Measurements from ENCODE around the gene GALNT2. TPM values are rescaled to one million over a fixed set of nuclear protein-coding genes. Genes with fewer than 3 reads are reported as not detected.

GALNT2 gene
- total RNA-seq, 2 experiments from 2014 or later: 59.8 to 62.4 TPM

DNA sequence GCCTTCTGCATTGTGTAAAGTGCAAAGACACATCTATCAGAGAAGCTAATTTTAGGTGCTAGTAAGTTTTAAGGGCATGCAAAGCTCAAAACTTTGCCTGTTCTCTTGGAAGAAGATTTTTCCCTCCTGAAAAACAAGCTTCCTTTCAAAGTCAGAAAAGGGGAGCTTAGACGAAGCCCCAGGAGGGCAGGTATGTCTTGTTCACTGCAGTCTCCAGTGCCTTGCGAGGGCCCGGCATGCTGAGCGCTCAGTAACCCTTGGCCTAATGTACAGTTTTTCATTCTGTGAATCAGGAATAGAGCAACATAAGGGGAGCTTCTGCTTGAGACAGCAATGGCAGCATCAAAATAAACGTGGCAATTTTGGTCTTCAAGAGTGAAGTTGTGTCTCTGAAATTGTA lies 35.0 kb downstream of the GALNT2 start:
- H3K27ac Mint-ChIP-seq: no peak overlapping the region
- no peak for DNase-seq
- intact Hi-C loops (cut with micrococcal nuclease): no loop called here
- CTCF ChIA-PET: interaction anchor here (1.0 kb wide), 1 partner anchor 441 kb away, joined by 3 read pairs; no protein-coding TSS in a partner anchor
- H3K27me3 Mint-ChIP-seq (ENCODE audit: low read depth): no peaks in the 10 kb centered on the region
- H3K36me3 Mint-ChIP-seq (ENCODE audit: low read depth): peaks cover 11% of the 10 kb centered on the region
- H3K4me1 Mint-ChIP-seq (ENCODE audit: low read depth): peaks cover 60% of the 10 kb centered on the region
- no peak overlapping the region for H3K4me3 Mint-ChIP-seq
- peaks cover 2% of the 10 kb centered on the region for H3K9me3 Mint-ChIP-seq

- H3K4me3 Mint-ChIP-seq: no peak overlapping the region
- H3K9me3 Mint-ChIP-seq: no peaks in the 10 kb centered on the region
- peaks cover 10% of the 10 kb centered on the region for H3K36me3 Mint-ChIP-seq (ENCODE audit: low read depth)
- no peaks in the 10 kb centered on the region for H3K27me3 Mint-ChIP-seq (ENCODE audit: low read depth)
- CTCF ChIA-PET: interaction anchor here (1.0 kb wide), 1 partner anchor 441 kb away, joined by 3 read pairs; no protein-coding TSS in a partner anchor
- intact Hi-C loops (cut with micrococcal nuclease): no loop called here
- DNase-seq: no peak
- peaks cover 64% of the 10 kb centered on the region for H3K4me1 Mint-ChIP-seq (ENCODE audit: low read depth)
- H3K27ac Mint-ChIP-seq: no peak overlapping the region
Measured at GRCh38 chr1:230102472-230102871, 35.4 kb downstream of the GALNT2 start.

GRCh38 chr1:230103306-230104173 lies 36.5 kb downstream of the GALNT2 start:
- intact Hi-C loops (cut with micrococcal nuclease): loop anchor here (1.0 kb wide), 5 partner anchors 19 to 662 kb away; no protein-coding TSS in a partner anchor
- Mint-ChIP-seq H3K36me3 (ENCODE audit: low read depth) (peaks cover 12% of the 10 kb centered on the region), H3K27me3 (ENCODE audit: low read depth) (no peaks in the 10 kb centered on the region), H3K4me1 (ENCODE audit: low read depth) (peaks cover 75% of the 10 kb centered on the region), H3K27ac (peak overlapping the region; percentile 89), H3K4me3 (peak overlapping the region; percentile 22), H3K9me3 (no peaks in the 10 kb centered on the region)
- no peak for DNase-seq
- CTCF ChIA-PET: interaction anchor here (0.6 to 2.3 kb wide), 7 partner anchors 19 to 128 kb away, joined by 3 to 8 read pairs (median 6); no protein-coding TSS in a partner anchor

DNA sequence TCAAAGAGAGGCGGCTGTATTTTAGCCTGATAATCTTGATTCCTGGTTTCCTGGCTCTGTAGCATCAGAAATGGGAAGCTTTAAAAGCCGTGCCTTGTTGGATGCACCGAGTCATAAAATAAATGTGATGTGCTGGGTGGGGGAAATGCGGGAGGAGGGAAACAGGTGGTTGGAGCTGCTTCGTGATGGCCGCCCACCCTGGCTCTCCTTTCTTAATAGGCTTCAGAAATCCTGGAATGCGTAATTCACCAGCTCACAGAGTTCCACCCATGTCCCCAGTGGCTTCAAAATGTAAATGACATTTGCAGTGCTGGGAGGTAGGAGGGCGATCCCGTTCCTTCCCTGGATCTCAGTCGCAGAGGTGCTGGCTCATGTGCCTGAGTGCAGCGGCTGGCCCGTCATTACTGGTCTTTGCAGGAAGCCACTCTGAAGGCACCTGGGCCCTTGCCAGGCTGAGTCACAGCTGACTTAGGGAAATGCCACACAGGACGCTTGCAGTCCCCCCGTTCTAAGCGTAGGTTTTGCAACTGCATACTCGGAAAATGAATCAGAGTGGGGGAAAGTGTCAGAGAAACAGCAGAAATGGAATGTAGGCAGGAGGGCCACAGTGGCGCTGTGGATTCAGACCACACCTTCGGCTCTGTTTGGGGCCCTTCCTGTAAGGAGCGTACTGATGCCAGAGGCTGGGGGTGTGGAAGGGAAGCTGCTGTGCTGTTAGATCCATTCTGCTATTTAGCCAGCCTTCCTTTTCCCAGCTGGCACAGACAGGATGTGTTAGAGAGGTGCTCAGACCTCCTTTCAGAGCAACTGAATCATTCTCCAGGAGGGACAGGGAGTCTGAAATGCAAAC lies 37.6 kb downstream of the GALNT2 start:
- peak overlapping the region; percentile 56 for H3K4me3 Mint-ChIP-seq
- H3K4me1 Mint-ChIP-seq (ENCODE audit: low read depth): peaks cover 86% of the 10 kb centered on the region
- peak; percentile 97 for DNase-seq
- CTCF ChIA-PET: interaction anchor here (0.7 to 2.3 kb wide), 6 partner anchors 18 to 127 kb away, joined by 3 to 8 read pairs (median 6); no protein-coding TSS in a partner anchor
- no peaks in the 10 kb centered on the region for H3K9me3 Mint-ChIP-seq
- H3K27ac Mint-ChIP-seq: peak overlapping the region; percentile 89
- H3K27me3 Mint-ChIP-seq (ENCODE audit: low read depth): no peaks in the 10 kb centered on the region
- intact Hi-C loops (cut with micrococcal nuclease): loop anchor here (1.0 to 5.0 kb wide), 7 partner anchors 20 to 663 kb away; partner anchors contain the start of genes ABCB10 and GALNT2
- peaks cover 9% of the 10 kb centered on the region for H3K36me3 Mint-ChIP-seq (ENCODE audit: low read depth)

- Mint-ChIP-seq H3K4me1 (ENCODE audit: low read depth) (peaks cover 93% of the 10 kb centered on the region), H3K27ac (peak overlapping the region; percentile 89), H3K36me3 (ENCODE audit: low read depth) (peaks cover 9% of the 10 kb centered on the region), H3K9me3 (no peaks in the 10 kb centered on the region), H3K27me3 (ENCODE audit: low read depth) (no peaks in the 10 kb centered on the region), H3K4me3 (peak overlapping the region; percentile 56)
- intact Hi-C loops (cut with micrococcal nuclease): loop anchor here (1.0 to 5.0 kb wide), 2 partner anchors 38 to 548 kb away; partner anchors contain the start of genes ABCB10 and GALNT2
- CTCF ChIA-PET: interaction anchor here (1.7 to 2.3 kb wide), 2 partner anchors 17 to 62 kb away, joined by 7 to 8 read pairs; no protein-coding TSS in a partner anchor
- no peak for DNase-seq
Measured at GRCh38 chr1:230105245-230105753, 38.3 kb downstream of the GALNT2 start.

- CTCF ChIA-PET: interaction anchor here (0.6 kb wide), 1 partner anchor 588 kb away, joined by 3 read pairs; no protein-coding TSS in a partner anchor
- peaks cover 99% of the 10 kb centered on the region for H3K4me1 Mint-ChIP-seq (ENCODE audit: low read depth)
- intact Hi-C loops (cut with micrococcal nuclease): loop anchor here (1.0 to 5.0 kb wide), 2 partner anchors 39 to 549 kb away; partner anchors contain the start of genes ABCB10 and GALNT2
- peak overlapping the region; percentile 89 for H3K27ac Mint-ChIP-seq
- peaks cover 9% of the 10 kb centered on the region for H3K36me3 Mint-ChIP-seq (ENCODE audit: low read depth)
- DNase-seq: peak; percentile 26
- H3K4me3 Mint-ChIP-seq: peak overlapping the region; percentile 56
- H3K27me3 Mint-ChIP-seq (ENCODE audit: low read depth): no peaks in the 10 kb centered on the region
- H3K9me3 Mint-ChIP-seq: no peaks in the 10 kb centered on the region
Measured at GRCh38 chr1:230105754-230106625, 39.0 kb downstream of the GALNT2 start.

- intact Hi-C loops (cut with micrococcal nuclease): loop anchor here (5.0 kb wide), 1 partner anchor 551 kb away; the partner anchor contains the start of gene ABCB10
- CTCF ChIA-PET: interaction anchor here (0.6 to 1.2 kb wide), 3 partner anchors 13 to 160 kb away, joined by 3 to 5 read pairs (median 3); partner anchors contain the start of gene GALNT2
- Mint-ChIP-seq H3K27ac (no peak overlapping the region), H3K36me3 (ENCODE audit: low read depth) (peaks cover 14% of the 10 kb centered on the region), H3K4me3 (no peak overlapping the region), H3K4me1 (ENCODE audit: low read depth) (peaks cover 99% of the 10 kb centered on the region), H3K9me3 (no peaks in the 10 kb centered on the region), H3K27me3 (ENCODE audit: low read depth) (no peaks in the 10 kb centered on the region)
- DNase-seq: no peak
Measured at GRCh38 chr1:230107941-230108340, 40.9 kb downstream of the GALNT2 start.

DNA sequence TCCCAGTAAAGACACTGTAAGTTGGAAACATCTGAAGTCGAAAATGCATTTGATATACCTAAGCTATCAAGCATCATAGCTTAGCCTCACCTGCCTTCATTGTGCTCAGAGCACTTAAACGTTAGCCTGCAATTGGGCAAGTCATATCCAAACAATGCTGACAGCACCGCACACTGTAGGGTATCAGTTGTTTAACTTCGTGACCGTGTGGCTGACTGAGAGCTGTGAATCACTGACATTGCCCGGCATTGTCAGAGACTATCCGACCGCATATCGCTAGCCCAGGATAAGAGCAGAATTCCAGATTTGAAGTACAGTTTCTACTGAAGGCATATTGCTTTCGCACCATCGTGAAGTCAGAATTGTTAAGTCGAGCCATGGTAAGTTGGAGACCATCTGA lies 41.5 kb downstream of the GALNT2 start:
- H3K27me3 Mint-ChIP-seq (ENCODE audit: low read depth): no peaks in the 10 kb centered on the region
- CTCF ChIA-PET: interaction anchor here (0.6 to 1.2 kb wide), 4 partner anchors 12 to 160 kb away, joined by 3 to 5 read pairs (median 3); partner anchors contain the start of gene GALNT2
- peaks cover 99% of the 10 kb centered on the region for H3K4me1 Mint-ChIP-seq (ENCODE audit: low read depth)
- H3K27ac Mint-ChIP-seq: peak overlapping the region; percentile 95
- no peak overlapping the region for H3K4me3 Mint-ChIP-seq
- peak; percentile 40 for DNase-seq
- intact Hi-C loops (cut with micrococcal nuclease): loop anchor here (5.0 kb wide), 1 partner anchor 551 kb away; the partner anchor contains the start of gene ABCB10
- H3K9me3 Mint-ChIP-seq: no peaks in the 10 kb centered on the region
- H3K36me3 Mint-ChIP-seq (ENCODE audit: low read depth): peaks cover 17% of the 10 kb centered on the region

- peaks cover 22% of the 10 kb centered on the region for H3K36me3 Mint-ChIP-seq (ENCODE audit: low read depth)
- peak overlapping the region; percentile 95 for H3K27ac Mint-ChIP-seq
- no peaks in the 10 kb centered on the region for H3K9me3 Mint-ChIP-seq
- intact Hi-C loops (cut with micrococcal nuclease): loop anchor here (5.0 kb wide), 1 partner anchor 552 kb away; the partner anchor contains the start of gene ABCB10
- peak overlapping the region; percentile 27 for H3K4me3 Mint-ChIP-seq
- peaks cover 97% of the 10 kb centered on the region for H3K4me1 Mint-ChIP-seq (ENCODE audit: low read depth)
- H3K27me3 Mint-ChIP-seq (ENCODE audit: low read depth): no peaks in the 10 kb centered on the region
- CTCF ChIA-PET: interaction anchor here (1.0 to 3.5 kb wide), 10 partner anchors 12 to 78 kb away, joined by 3 to 15 read pairs (median 5); partner anchors contain the start of gene GALNT2
- no peak for DNase-seq
Measured at GRCh38 chr1:230109066-230109465, 42.0 kb downstream of the GALNT2 start.

DNA sequence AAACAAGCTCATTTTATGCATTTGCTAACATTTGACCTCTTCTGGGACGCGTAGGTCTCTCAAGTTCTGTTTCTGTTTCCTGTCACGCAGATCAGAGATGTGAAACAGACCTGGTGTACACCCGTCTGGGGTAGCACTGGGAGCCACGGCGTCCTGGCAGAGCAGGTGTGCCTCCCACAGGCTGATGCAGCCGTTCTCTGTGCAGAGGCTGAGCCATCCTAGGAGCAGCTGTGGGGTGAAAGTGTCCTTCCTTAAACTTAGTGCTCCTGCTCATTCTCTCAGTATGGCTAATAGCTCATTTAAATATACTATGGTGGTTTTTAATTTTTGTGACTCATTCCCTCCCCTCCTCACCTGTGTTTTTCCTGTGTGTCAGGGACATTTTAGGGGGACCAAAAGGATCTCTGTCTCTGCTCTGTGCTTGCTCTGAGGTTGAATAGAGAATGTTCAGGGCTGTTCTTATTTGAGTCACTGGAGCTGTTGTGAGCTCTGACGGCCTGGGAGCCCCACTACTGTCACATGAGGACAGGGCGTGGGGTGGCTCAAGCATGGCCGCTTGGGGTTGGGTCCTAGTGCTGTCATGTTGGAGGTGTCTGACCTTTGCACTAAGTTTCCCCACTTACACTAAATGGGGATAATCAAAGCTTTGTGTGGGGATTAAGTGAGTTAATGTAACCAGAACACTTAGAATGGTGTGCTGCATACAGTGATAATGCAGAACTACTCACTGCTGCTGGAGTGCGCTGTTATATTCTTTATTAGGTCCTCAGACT lies 43.0 kb downstream of the GALNT2 start:
- intact Hi-C loops (cut with micrococcal nuclease): loop anchor here (1.0 to 5.0 kb wide), 11 partner anchors 13 to 553 kb away; partner anchors contain the start of genes ABCB10 and GALNT2
- peak overlapping the region; percentile 95 for H3K27ac Mint-ChIP-seq
- H3K36me3 Mint-ChIP-seq (ENCODE audit: low read depth): peaks cover 31% of the 10 kb centered on the region
- CTCF ChIA-PET: interaction anchor here (0.6 to 3.5 kb wide), 18 partner anchors 9 to 158 kb away, joined by 3 to 15 read pairs (median 4); no protein-coding TSS in a partner anchor
- peaks cover 90% of the 10 kb centered on the region for H3K4me1 Mint-ChIP-seq (ENCODE audit: low read depth)
- peak overlapping the region; percentile 27 for H3K4me3 Mint-ChIP-seq
- no peaks in the 10 kb centered on the region for H3K9me3 Mint-ChIP-seq
- no peaks in the 10 kb centered on the region for H3K27me3 Mint-ChIP-seq (ENCODE audit: low read depth)
- DNase-seq: peak; percentile 95
